ENCODE measurements around the gene ZNF280A.
"Not testable (repeated sequence)": the region's sequence is repeated elsewhere in the genome, so short reads cannot be mapped to it uniquely, and the experiment has no call there.

The ZNF280A gene

DNA sequence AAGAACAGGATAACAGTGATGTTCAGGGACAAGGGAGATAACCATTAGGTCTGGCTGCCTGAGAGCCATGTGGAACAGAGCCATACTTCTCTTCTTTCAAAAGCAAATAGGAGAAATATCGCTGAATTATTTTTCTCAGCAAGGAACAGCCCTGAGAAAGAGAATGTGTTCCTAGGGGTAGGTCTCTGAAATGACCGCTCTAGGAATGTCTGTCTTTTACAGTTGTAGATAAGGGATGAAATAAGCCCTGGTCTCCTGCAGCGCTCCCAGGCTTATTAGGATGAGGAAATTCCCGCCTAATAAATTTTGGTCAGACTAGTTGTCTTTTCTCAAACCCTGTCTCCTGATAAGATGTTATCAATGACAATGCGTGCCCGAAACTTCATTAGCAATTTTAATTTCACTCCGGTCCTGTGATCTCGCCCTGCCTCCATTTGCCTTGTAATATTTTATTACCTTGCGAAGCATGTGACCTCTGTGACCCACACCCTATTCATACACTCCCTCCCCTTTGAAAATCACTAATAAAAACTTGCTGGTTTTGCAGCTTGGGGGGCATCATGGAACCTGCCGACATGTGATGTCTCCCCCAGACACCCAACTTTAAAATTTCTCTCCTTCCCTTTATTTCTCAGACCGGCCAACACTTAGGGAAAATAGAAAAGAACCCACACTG lies 51.1 kb downstream of the ZNF280A start:
- not testable (repeated sequence) for DNase-seq (ENCODE audit: low read depth)

DNA sequence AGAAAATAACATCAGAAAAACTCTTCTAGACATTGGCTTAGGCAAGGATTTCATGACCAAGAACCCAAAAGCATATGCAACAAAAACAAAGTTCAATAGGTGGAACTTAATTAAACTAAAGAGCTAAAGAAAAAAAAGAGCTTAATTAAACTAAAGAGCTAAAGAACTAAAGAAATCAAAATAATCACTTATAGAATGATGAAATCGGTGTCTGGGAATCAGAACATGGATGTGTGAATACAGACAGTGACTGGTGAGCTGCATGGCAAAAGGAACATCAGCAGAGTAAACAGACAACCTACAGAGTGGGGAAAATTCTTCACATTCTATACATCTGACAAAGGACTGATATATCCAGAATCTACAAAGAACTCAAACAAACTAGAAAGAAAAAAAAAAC lies 53.0 kb downstream of the ZNF280A start:
- DNase-seq (ENCODE audit: low read depth): no peak

GRCh38 chr22:22465782-22466181 lies 54.3 kb downstream of the ZNF280A start:
- no peak for DNase-seq (ENCODE audit: low read depth)

- DNase-seq (ENCODE audit: low read depth): no peak
Observed at GRCh38 chr22:22465094-22465602, 54.9 kb downstream of the ZNF280A start.

GRCh38 chr22:22464541-22465054 lies 55.5 kb downstream of the ZNF280A start:
- no peak for DNase-seq (ENCODE audit: low read depth)

DNA sequence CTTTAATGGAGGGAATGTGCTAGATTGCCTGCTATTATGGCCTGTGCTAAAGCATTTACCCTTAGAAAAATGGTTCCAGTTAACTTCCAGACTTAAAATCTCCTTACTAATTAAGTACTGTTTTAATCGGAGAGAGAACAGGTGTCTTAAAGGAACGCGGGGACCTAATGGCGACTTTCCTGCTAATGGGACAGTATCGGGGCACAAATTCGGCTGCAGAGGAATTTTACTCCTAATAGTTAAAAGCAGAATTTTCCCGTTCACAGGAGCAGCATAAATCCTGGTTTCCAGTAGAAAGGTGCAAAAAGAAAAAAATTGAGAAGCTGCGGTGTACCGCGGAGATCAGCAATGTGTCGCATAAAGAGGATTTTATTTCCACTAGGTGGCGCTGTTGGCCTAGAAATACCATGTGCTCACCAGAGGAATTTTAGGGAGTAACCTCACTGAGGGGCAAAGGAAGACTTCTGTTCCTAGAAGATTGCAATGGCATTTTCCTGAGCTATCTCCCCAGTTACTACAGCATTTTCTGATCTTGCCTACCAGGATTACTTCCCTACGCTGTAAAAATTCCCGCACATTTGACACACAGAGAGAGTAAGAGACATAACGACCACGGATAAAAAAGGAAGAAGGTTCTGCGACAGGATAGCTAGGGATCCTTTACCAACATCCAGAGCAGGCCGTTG lies 56.1 kb downstream of the ZNF280A start:
- DNase-seq (ENCODE audit: low read depth): peak; percentile 59
